Activated T-helper 2 cell treated with anti-CD3 and anti-CD28 coated beads, Interferon-gamma antibody, Interleukin-2, Interleukin-4, amounts not matched to agents 10 μg/mL and 5 μg/mL and 100 μg/mL, durations not matched to agents 14 hours and 24 hours and 36 hours (primary cell): Measurements from ENCODE around the gene SCRN2. TPM values are rescaled to one million over a fixed set of nuclear protein-coding genes. Genes with fewer than 3 reads are reported as not detected.

Experiments used
- DNase-seq: peaks from one replicate; pipeline ENCODE4 v3.0.0; 2021; ENCODE audit warnings: low spot score
- H3K27ac Mint-ChIP-seq: one replicate; pipeline ENCODE4 v1.8.0; 2021; ENCODE audit warnings: mixed read lengths
- H3K27me3 Mint-ChIP-seq: one replicate; pipeline ENCODE4 v1.8.0; 2021; ENCODE audit warnings: low read depth, mixed read lengths
- H3K36me3 Mint-ChIP-seq: one replicate; pipeline ENCODE4 v1.8.0; 2021; ENCODE audit warnings: low read depth, mixed read lengths
- H3K4me1 Mint-ChIP-seq: one replicate; pipeline ENCODE4 v1.8.0; 2021; ENCODE audit warnings: low read depth, mixed read lengths
- H3K4me3 Mint-ChIP-seq: one replicate; pipeline ENCODE4 v1.8.0; 2021; ENCODE audit warnings: low read depth, mild to moderate bottlenecking, moderate library complexity, mixed read lengths
- H3K9me3 Mint-ChIP-seq: one replicate; pipeline ENCODE4 v1.8.0; 2021; ENCODE audit warnings: mixed read lengths
- intact Hi-C: fragments of 100-400 bp; cut with micrococcal nuclease; formaldehyde crosslinking; loops from one replicate; pipeline ENCODE4 v1.15.1; 2023
- total RNA-seq: library from RNA; stranded (reverse); gene quantifications from 2 replicates; pipeline ENCODE4 v1.2.3, GENCODE V29; 2022

The SCRN2 gene
- total RNA-seq, 1 donor from 2014 or later = 27.5 TPM

DNA sequence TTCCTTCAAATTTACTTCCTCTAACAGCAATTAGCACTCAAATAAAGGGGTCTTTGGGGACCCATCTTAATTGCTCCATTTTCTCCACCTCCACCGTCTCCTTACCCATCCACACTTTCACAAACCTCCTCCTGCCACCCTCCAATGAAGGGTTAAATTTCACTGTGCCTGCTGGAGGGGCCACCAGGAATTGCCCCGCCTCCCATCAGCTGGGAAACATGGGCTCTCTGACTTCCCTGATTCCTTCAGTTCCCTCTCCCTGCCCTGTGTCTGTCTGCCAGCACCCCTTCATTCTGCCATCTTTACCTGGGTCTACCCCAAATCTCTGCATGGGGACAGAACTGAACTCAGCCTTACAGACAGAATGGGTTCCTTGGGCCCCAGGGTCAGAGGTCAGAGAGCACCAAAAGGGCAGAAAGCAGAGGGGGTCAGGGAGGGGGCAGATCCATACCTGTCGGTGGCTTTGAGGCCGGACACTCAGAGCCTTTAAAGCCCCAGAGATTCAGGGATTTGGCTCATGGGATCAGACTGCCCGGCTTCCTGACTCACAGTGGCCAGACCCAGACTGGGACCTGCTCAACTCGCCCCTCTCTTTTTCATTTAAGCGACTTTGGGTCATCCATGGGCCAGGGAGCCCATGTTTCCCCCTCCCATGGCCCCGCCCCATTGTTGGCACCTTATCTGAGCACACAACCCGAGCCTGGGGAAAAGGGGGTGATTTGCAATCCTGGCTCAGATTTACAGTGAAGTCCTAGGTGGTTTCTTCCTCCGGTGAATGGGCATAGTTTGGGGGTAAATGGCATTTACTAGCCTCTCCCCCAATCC lies 37.3 kb upstream of the SCRN2 start:
- Mint-ChIP-seq H3K9me3 (no peaks in the 10 kb centered on the region), H3K27ac (no peak overlapping the region), H3K27me3 (peaks cover 37% of the 10 kb centered on the region), H3K36me3 (no peaks in the 10 kb centered on the region), H3K4me1 (peaks cover 4% of the 10 kb centered on the region), H3K4me3 (no peak overlapping the region)
- intact Hi-C loops = no loop called here
- DNase-seq = no peak

DNA sequence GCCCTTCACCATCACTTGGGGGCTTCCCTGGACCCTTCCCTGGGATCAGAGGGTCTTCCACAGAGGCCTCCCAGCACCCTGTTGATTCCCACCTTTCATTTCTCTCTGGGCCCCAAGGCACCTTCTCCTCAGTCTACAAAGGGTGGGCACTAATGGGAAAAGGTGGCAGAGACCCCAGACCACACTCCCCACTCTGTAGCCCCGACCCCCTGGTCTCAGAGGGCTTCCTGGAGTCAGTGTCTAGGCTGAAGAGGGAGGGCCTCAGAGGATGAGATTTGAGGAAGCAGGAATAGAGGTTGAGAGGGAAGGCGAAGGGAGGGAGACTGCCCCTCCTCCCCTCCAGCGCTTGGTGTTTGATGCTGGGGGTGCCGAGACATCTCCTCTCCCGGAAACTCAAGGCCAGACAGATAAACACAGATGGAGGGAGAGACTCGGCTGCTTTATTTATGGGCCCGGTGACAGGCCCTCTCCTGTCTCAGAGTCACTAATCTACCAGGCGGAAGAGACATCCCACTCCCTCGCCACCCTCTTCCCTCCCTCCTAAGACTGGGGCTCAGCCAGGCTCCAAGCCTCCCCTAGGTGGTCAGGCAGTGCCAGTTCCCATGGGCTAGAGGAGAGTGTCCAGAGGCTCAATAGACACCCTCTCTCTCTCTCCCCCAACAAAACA lies 36.4 kb upstream of the SCRN2 start:
- intact Hi-C loops = no loop called here
- no peak for DNase-seq
- H3K36me3 Mint-ChIP-seq = no peaks in the 10 kb centered on the region
- H3K27ac Mint-ChIP-seq = no peak overlapping the region
- H3K4me3 Mint-ChIP-seq = no peak overlapping the region
- H3K4me1 Mint-ChIP-seq = peaks cover 4% of the 10 kb centered on the region
- H3K9me3 Mint-ChIP-seq = no peaks in the 10 kb centered on the region
- peaks cover 42% of the 10 kb centered on the region for H3K27me3 Mint-ChIP-seq

DNA sequence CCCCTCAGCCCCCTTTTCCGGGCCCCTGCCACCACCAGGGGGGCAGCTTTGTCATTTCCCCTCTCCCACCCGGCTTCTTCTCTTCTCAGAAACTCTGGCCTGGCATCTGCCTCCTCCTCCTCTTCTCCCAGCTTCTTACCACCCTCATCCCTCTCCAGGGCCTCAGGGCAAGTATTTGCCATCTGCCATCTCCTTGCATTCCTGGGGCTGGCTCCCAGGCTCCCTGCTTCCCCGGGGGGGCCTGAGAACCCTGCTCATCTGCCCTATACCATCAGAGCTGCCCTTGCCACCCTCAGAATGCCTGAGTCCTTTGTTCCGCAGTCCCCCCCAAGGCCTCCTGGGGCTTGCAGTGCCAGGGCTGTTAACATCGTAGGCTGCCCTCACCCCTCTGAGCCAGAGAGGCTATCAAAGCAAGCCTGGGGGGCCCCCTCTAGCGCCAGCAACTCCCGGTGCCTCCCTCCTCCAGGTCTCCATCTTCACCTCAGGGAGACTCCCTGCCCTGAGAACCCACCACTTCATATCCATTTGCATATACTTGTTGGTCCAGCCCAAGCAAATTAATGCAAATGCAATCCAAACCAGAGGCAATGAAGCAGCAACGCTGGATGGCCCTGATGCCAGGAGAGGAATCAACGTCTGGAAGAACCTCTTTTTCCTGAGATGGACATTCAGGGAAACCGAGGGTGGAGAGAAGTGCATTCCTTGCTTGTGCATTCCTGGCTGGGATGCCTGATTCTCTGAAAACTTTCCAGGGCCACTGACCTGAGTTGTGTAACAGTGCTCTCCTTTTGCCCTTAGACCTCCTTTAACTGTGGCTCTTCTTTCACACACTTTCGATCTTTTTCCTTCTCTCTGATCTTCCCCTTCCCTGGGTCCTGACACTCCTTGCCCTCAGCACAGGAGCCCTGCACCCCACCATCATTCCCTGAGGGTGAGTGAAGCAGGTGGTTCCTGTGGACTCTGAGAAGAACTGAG lies 34.2 kb upstream of the SCRN2 start:
- H3K4me1 Mint-ChIP-seq = peaks cover 4% of the 10 kb centered on the region
- H3K27me3 Mint-ChIP-seq = peaks cover 59% of the 10 kb centered on the region
- intact Hi-C loops = no loop called here
- no peak overlapping the region for H3K27ac Mint-ChIP-seq
- H3K9me3 Mint-ChIP-seq = no peaks in the 10 kb centered on the region
- DNase-seq = no peak
- no peak overlapping the region for H3K4me3 Mint-ChIP-seq
- no peaks in the 10 kb centered on the region for H3K36me3 Mint-ChIP-seq

GRCh38 chr17:47873200-47874090 lies 32.4 kb upstream of the SCRN2 start:
- H3K27ac Mint-ChIP-seq = no peak overlapping the region
- peaks cover 63% of the 10 kb centered on the region for H3K27me3 Mint-ChIP-seq
- intact Hi-C loops = no loop called here
- DNase-seq = no peak
- H3K9me3 Mint-ChIP-seq = no peaks in the 10 kb centered on the region
- no peak overlapping the region for H3K4me3 Mint-ChIP-seq
- no peaks in the 10 kb centered on the region for H3K36me3 Mint-ChIP-seq
- no peaks in the 10 kb centered on the region for H3K4me1 Mint-ChIP-seq

DNA sequence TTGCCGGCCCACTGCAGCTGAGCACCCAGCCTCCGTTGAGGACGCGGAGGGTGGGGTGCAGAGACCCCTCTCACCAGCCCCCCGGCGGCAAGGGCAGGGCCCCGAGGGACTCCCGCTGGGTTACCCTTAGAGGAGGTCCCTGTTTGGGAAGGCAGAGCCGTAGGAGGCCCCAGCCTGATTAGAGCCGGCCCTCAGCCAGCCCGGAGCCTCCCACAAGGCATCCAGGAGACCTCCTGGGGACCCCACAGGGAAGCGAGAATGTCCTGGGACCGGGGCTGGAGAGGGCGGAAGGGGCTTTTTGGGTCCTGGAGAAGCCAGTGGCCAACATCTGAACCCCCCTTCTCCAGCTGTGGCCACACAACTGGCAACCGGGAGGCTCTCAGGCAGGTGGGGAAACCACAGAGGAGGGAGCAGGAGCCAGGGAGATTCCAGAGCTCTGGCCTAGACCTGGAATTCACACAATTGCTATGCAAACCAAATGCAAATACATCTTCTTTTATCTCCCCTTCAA lies 31.6 kb upstream of the SCRN2 start:
- Mint-ChIP-seq H3K27ac (no peak overlapping the region), H3K36me3 (no peaks in the 10 kb centered on the region), H3K9me3 (no peaks in the 10 kb centered on the region), H3K27me3 (peaks cover 60% of the 10 kb centered on the region), H3K4me3 (no peak overlapping the region), H3K4me1 (no peaks in the 10 kb centered on the region)
- intact Hi-C loops = no loop called here
- no peak for DNase-seq

- Mint-ChIP-seq H3K27me3 (peaks cover 57% of the 10 kb centered on the region), H3K9me3 (no peaks in the 10 kb centered on the region), H3K36me3 (no peaks in the 10 kb centered on the region), H3K4me1 (no peaks in the 10 kb centered on the region), H3K4me3 (no peak overlapping the region), H3K27ac (no peak overlapping the region)
- no peak for DNase-seq
- intact Hi-C loops = no loop called here
Measured at GRCh38 chr17:47872019-47872650, 31.1 kb upstream of the SCRN2 start.

GRCh38 chr17:47871048-47871447 lies 30.0 kb upstream of the SCRN2 start:
- no peak overlapping the region for H3K27ac Mint-ChIP-seq
- no peaks in the 10 kb centered on the region for H3K36me3 Mint-ChIP-seq
- H3K4me3 Mint-ChIP-seq = no peak overlapping the region
- H3K27me3 Mint-ChIP-seq = peaks cover 57% of the 10 kb centered on the region
- DNase-seq = no peak
- no peaks in the 10 kb centered on the region for H3K4me1 Mint-ChIP-seq
- intact Hi-C loops = no loop called here
- no peaks in the 10 kb centered on the region for H3K9me3 Mint-ChIP-seq

DNA sequence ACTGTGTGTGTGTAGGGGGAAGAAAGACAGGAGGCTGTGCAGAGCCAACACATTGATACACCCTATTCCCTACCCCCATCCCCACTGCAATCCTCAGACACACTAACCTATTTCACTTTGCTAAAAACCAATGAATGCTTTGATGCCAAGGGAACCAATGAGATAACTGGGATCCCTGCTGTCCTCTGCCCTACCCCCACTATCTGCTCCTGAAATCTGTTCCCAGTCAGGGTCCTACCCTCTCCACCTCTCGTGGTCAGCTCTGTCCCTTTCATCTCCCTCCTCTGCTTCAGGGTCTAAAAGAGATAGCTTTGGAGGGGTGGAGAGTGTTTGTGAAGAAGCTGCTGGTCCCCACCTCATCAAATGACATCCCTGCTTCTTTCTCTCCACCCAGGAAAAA lies 29.0 kb upstream of the SCRN2 start:
- peaks cover 6% of the 10 kb centered on the region for H3K4me1 Mint-ChIP-seq
- no peak overlapping the region for H3K27ac Mint-ChIP-seq
- H3K4me3 Mint-ChIP-seq = no peak overlapping the region
- DNase-seq = no peak
- H3K36me3 Mint-ChIP-seq = no peaks in the 10 kb centered on the region
- intact Hi-C loops = no loop called here
- H3K27me3 Mint-ChIP-seq = peaks cover 52% of the 10 kb centered on the region
- no peaks in the 10 kb centered on the region for H3K9me3 Mint-ChIP-seq

GRCh38 chr17:47869114-47869513 lies 28.0 kb upstream of the SCRN2 start:
- H3K36me3 Mint-ChIP-seq = no peaks in the 10 kb centered on the region

DNA sequence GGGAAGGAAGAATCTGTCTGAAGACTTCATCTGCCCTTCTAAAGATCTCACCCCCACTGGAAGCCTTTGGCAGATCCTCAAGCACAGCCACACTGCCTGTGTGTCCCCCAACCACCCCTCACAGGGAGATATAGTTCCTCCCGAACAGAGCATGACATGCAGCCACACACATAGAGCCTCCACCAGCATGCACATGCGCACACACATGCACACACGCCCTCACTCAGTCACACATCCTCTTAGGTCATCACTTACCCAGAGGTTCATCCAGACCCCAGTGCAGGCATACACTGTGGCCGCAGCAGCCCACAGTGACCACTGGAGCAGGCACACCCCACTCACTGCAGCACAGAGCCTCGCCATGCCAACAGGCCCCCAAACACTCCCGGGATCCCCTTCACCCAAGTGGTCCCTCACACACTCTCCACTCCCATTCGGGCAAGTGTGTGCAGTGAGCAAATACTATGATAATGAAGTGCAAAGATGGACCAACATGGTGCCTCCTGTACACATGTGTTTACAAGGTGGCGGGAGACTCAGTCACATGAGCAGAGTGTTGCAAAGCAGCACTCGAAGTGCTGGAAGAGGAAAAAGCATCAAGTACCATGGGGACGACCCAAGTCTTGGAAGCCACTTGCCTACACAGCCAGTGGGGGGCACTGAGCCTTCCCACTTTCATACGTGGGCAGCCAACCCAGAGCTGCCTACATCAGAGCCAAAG lies 26.9 kb upstream of the SCRN2 start:
- peaks cover 35% of the 10 kb centered on the region for H3K27me3 Mint-ChIP-seq
- DNase-seq = no peak
- peaks cover 12% of the 10 kb centered on the region for H3K4me1 Mint-ChIP-seq
- no peaks in the 10 kb centered on the region for H3K36me3 Mint-ChIP-seq
- intact Hi-C loops = no loop called here
- no peak overlapping the region for H3K27ac Mint-ChIP-seq
- no peak overlapping the region for H3K4me3 Mint-ChIP-seq
- no peaks in the 10 kb centered on the region for H3K9me3 Mint-ChIP-seq

More at GRCh38 chr17:47869114-47869513, 28.0 kb upstream of the SCRN2 start:
- intact Hi-C loops = no loop called here
- H3K4me3 Mint-ChIP-seq = no peak overlapping the region
- DNase-seq = no peak
- peaks cover 9% of the 10 kb centered on the region for H3K4me1 Mint-ChIP-seq
- no peak overlapping the region for H3K27ac Mint-ChIP-seq
- H3K27me3 Mint-ChIP-seq = peaks cover 46% of the 10 kb centered on the region
- H3K9me3 Mint-ChIP-seq = no peaks in the 10 kb centered on the region

DNA sequence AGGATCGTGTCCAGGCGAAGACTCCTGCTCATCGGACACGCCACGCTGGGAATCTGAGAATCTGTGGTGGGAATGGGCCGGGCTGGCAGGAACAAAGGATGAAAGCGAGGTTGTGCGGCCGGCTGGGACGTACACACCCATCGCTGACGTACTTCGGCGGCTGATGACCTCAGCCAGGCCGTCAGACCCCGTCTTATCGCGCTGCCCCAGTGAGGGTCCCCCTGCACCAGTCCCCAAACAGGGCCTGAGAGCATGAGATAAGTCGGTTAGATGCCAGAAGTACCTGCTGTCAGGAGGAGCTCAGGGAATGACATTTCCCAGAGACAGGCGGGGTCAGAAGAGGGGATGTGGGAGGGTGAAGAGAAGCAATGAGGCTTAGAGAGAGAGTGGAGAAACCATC lies 25.9 kb upstream of the SCRN2 start:
- DNase-seq = no peak
- Mint-ChIP-seq H3K36me3 (no peaks in the 10 kb centered on the region), H3K4me3 (no peak overlapping the region), H3K4me1 (peaks cover 12% of the 10 kb centered on the region), H3K9me3 (no peaks in the 10 kb centered on the region), H3K27ac (no peak overlapping the region), H3K27me3 (peaks cover 30% of the 10 kb centered on the region)
- intact Hi-C loops = no loop called here
